T-helper 2 cell treated with Interferon-gamma antibody and Interleukin-4, amounts not matched to agents 5 μg/mL and 100 μg/mL, for 36 hours (primary cell): ENCODE data around the gene HAP1.
"Not testable (repeated sequence)": the region's sequence is repeated elsewhere in the genome, so short reads cannot be mapped to it uniquely, and the experiment has no call there.

Experiments
- DNase-seq: peaks from one replicate; pipeline ENCODE4 v3.0.0; 2021; ENCODE audit warnings: low spot score
- H3K27ac Mint-ChIP-seq: one replicate; pipeline ENCODE4 v1.8.0; 2021; ENCODE audit warnings: mild to moderate bottlenecking, mixed read lengths
- H3K27me3 Mint-ChIP-seq: one replicate; pipeline ENCODE4 v1.8.0; 2021; ENCODE audit warnings: low read depth, mixed read lengths
- H3K36me3 Mint-ChIP-seq: one replicate; pipeline ENCODE4 v1.8.0; 2021; ENCODE audit warnings: low read depth, mixed read lengths
- H3K4me1 Mint-ChIP-seq: one replicate; pipeline ENCODE4 v1.8.0; 2021; ENCODE audit warnings: low read depth, mixed read lengths
- H3K4me3 Mint-ChIP-seq: one replicate; pipeline ENCODE4 v1.8.0; 2022; ENCODE audit warnings: mild to moderate bottlenecking, moderate library complexity, mixed read lengths
- H3K9me3 Mint-ChIP-seq: one replicate; pipeline ENCODE4 v1.8.0; 2021; ENCODE audit warnings: mixed read lengths

HAP1 gene

DNA sequence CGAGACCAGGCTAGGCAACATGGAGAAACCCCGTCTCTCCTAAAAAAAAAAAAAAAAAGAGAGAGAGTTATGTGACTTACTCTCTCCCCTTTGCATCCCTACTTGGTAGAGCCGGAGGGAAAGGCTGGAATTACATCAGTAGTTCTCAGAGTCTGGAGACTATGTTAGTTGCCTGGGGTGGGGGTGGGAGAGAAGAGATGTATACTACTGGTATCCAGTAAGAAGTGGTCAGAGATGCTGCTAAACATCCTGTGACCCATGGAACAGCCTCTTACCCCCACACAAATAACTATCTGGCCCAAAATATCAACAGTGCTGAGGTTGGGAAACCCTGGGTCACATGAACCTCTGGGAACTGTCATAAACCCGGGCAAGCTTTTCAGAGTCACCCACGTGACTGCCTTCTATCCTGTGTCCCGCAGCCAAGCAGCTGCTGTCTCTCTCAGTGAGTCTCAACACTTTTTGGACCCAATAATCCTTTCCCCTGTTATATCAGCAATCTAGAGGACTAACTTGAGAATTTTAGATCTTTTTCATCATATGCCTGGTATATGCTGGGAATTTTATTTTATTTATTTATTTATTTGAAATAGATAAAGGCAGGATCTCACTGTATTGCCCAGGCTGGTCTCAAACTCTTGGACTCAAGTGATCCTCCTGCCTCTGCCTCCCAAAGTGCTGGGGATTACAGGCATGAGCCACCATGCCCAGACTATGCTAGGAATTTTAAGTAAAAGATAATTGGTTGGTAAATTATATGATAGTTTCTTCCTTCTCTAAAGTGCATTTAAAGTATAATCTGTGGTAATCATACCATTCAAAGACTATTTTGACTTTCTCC is 37.1 kb downstream of the HAP1 start:
- Mint-ChIP-seq H3K4me1 (peaks cover 15% of the 10 kb centered on the region), H3K4me3 (no peak overlapping the region), H3K36me3 (peaks cover 21% of the 10 kb centered on the region), H3K27me3 (peaks cover 6% of the 10 kb centered on the region), H3K27ac (no peak overlapping the region), H3K9me3 (no peaks in the 10 kb centered on the region)
- no peak for DNase-seq

DNA sequence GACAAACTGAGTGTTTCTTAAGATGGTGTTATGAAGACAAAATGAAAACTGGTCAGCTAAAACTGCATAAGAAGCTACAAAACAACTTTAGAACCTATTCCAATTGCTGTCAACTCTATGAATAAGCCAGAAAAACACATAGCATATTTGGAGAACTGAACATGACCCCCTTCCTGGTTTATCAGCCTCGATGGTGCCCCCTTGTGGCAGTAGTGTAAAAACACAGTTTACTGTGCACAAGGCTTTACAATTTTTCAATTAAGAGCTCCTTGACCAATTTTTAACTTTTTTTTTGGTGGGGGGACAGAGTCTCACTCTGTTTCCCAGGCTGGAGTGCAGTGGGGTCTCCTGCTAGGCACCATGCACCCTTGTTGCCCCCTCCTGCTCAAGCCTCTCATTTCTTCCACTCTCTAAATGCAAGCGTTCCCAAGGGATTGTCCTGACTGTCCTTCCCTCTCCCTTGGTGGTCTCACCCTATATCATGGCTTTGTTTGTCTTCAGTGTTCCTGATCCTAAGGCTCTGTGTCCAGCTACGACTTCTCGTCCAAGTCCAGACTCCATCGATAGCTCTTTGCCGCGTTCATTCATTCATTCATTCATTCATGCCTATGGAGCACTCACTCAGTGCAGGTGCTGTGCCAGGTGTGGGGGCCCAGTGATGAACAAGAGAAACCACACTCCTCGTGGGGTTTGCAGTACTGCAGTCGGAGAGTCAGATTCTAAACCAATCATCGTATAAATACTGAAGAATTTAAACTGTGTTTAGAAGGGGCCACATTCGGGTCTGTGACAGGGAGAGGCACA is 38.3 kb downstream of the HAP1 start:
- Mint-ChIP-seq H3K36me3 (peaks cover 32% of the 10 kb centered on the region), H3K9me3 (no peaks in the 10 kb centered on the region), H3K27ac (peak overlapping the region; percentile 78), H3K27me3 (peaks cover 1% of the 10 kb centered on the region), H3K4me3 (no peak overlapping the region), H3K4me1 (peaks cover 21% of the 10 kb centered on the region)
- peak; percentile 49 for DNase-seq

DNA sequence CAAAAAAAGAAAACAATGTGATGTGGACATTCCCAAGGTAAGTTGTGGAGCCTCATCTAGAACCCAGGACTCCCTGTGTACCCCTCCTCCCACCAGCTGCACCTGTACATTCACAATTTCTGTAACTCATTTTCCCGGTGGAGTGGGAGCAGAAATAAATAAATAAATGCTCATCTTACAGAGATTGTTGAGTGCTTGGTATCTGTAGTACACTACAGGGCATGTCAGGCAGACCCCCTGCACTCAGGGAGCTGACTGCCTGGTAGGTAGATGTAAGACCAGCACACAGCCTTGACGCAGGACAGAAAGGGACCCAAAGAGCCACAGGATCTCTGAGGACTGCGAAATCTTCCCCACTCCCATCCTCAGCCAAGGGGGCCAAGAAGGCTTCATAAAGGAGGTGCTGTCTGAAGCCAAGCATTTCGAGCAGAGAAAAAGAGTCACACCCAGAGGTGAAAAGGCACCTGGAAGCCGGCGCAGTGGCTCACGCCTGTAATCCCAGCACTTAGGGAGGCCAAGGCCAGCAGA is 39.2 kb downstream of the HAP1 start:
- Mint-ChIP-seq H3K27ac (no peak overlapping the region), H3K4me1 (peaks cover 26% of the 10 kb centered on the region), H3K27me3 (no peaks in the 10 kb centered on the region), H3K9me3 (no peaks in the 10 kb centered on the region), H3K36me3 (peaks cover 42% of the 10 kb centered on the region), H3K4me3 (no peak overlapping the region)
- no peak for DNase-seq

DNA sequence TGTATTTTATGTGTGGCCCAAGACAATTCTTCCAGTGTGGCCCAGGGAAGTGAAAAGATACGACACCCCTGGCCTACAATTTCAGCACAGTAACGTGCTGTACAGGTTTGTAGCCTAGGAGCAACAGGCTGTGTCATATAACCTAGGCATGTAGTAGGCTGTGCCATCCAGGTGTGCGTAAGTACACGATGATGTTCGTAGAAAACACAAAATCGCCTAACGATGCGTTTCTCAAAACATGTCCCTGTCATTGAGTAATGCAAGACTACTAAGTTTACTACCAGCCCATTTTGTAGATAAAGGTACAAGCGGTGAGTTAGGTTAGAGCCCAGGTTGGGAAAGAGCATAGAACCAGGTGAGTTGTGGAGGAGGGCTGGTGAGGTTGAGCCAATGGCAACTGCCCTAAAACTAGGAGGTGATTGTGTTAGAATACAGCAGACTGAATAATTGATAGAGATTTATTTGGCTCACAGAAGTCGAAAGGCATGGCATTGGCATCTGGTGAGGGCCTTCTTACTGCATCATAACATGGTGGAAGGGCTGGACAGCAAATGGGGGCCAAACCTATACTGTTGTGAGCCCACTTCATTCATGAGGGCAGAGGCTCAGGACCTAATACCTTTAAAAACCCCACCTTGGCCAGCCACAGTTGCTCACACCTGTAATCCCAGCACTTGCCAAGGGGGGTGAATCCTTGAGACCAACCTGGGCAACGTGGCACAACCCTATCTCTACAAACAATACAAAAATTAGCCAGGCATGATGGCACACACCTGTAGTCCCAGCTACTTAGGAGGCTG is 41.5 kb downstream of the HAP1 start:
- no peaks in the 10 kb centered on the region for H3K27me3 Mint-ChIP-seq
- no peaks in the 10 kb centered on the region for H3K9me3 Mint-ChIP-seq
- peak overlapping the region; percentile 50 for H3K27ac Mint-ChIP-seq
- H3K4me1 Mint-ChIP-seq, result peaks cover 27% of the 10 kb centered on the region
- H3K36me3 Mint-ChIP-seq, result peaks cover 53% of the 10 kb centered on the region
- no peak overlapping the region for H3K4me3 Mint-ChIP-seq
- no peak for DNase-seq

DNA sequence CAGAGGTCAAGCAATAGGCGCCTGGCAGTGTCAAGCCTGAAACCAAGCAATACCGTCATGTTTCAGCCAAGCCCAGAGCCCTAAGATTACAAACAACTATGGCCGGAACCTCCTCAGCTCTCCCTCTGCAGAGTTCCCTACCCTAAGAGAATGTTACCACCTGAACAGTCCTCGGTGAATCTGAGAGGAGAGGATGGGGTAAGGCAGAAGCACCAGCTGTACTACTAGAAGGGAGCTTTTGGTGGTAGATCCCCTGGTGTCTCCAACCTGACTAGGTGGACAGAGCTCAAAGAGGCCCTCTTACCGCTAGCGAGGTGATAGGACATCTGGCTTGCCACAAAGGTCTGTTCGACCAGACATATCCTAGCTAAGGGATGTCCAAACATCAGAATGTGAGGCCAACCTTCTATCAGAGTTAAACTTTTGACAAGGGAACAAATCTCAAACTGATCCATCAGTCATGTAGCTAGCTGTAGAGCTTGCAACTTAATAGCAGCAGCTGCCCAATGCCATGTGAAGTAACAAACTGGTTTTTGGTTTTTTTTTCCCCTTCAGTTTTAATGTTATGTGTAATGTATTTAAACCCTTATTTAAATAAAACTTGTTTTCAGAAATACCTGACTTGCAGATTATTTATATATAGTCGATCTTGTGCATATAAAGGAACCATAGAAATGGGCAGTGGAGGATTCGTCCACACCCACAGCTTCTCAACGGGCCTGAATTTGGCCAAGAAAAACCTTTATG is 43.2 kb downstream of the HAP1 start:
- Mint-ChIP-seq H3K9me3 (no peaks in the 10 kb centered on the region), H3K36me3 (peaks cover 53% of the 10 kb centered on the region), H3K4me3 (peak overlapping the region; percentile 95), H3K27ac (peak overlapping the region; percentile 52), H3K27me3 (no peaks in the 10 kb centered on the region), H3K4me1 (peaks cover 26% of the 10 kb centered on the region)
- DNase-seq, result no peak

DNA sequence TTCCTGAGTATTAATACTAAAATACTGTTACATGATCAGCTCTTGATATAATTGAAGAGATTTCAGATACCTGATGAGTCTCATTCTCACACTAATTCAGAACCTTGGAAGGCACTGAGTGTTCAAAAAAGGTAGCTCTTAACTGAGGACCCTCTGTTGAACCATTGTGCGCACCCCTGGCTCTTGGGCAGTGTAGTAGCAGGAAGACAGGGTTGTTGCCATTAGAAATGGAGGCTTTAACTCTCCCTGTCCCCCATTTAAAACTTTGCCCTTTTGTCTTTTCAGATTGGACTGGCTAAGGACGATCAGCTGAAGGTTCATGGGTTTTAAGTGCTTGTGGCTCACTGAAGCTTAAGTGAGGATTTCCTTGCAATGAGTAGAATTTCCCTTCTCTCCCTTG is 43.9 kb downstream of the HAP1 start:
- peak overlapping the region; percentile 52 for H3K27ac Mint-ChIP-seq
- H3K4me1 Mint-ChIP-seq, result peaks cover 22% of the 10 kb centered on the region
- H3K9me3 Mint-ChIP-seq, result no peaks in the 10 kb centered on the region
- peaks cover 50% of the 10 kb centered on the region for H3K36me3 Mint-ChIP-seq
- DNase-seq, result no peak
- peak overlapping the region; percentile 95 for H3K4me3 Mint-ChIP-seq
- H3K27me3 Mint-ChIP-seq, result no peaks in the 10 kb centered on the region

DNA sequence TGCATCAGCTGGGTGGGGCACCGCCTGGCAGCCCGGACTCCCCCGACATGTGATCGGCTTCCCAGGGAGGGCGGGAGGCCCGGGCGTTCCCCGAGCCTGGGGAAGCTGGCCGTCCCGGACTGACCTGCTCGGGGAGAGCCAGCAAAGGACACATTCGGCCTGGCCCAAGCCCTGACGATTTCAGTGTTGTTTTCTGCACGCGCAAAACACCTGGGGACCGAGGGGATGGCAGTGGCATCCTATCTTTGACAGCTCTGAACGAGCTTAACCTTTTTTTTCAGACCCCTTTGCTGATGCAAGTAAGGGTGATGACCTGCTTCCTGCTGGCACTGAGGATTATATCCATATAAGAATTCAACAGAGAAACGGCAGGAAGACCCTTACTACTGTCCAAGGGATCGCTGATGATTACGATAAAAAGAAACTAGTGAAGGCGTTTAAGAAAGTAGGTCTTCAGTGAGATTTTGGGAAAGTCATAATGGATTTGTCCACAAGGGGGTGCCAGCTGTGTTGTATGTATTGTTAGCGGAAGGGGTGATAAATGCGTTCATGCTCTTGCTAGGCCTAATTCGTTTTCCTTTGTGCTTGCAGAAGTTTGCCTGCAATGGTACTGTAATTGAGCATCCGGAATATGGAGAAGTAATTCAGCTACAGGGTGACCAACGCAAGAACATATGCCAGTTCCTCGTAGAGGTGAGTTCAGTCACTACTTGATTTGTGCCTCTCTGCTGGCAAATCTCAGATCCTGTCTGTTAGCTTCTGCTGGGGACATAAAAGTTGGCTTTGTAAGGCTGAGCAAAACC is 44.7 kb downstream of the HAP1 start:
- peak; percentile 47 for DNase-seq
- no peaks in the 10 kb centered on the region for H3K9me3 Mint-ChIP-seq
- peak overlapping the region; percentile 95 for H3K4me3 Mint-ChIP-seq
- peak overlapping the region; percentile 98 for H3K27ac Mint-ChIP-seq
- peaks cover 48% of the 10 kb centered on the region for H3K36me3 Mint-ChIP-seq
- H3K27me3 Mint-ChIP-seq, result no peaks in the 10 kb centered on the region
- peaks cover 22% of the 10 kb centered on the region for H3K4me1 Mint-ChIP-seq

DNA sequence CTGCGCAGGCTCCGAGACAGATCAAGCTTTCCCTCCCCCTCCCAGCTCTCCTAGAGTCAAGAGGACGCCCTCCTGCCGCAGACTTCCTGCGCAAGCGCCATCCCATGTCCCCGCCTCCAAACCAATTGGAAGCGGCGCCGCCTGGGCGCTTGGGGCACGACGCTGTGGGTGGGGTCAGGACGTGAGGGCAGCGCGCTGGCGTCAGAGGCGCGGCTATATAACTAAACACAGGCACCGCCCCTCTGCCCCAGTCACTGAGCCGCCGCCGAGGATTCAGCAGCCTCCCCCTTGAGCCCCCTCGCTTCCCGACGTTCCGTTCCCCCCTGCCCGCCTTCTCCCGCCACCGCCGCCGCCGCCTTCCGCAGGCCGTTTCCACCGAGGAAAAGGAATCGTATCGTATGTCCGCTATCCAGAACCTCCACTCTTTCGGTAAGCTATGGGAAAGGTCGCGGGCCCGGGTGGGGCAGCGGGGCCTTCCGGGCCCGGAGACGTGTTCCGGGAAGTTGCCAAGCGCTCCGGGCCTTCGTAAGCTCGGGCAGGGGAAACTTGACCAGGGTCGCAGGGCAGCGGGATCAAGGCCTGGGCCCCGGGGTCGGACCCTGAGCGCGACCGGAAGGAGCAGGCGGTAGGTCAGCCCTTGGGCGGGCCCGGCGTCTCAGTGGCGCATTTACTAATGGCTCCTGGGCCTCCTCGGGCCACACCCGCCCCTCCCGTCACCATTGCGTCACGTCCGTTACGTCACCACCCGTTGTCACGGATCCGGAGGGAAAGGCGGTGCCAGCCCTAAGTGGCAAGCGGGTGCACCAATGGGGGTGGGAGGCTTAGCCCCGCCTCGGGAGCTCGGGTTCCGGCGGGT is 45.6 kb downstream of the HAP1 start, which contains the start of gene EIF1:
Gene EIF1, plus strand, starts transcription at position 245 of the 856 bp plus-strand sequence. Its CDS starts 154 bp downstream, at position 399.
- no peaks in the 10 kb centered on the region for H3K27me3 Mint-ChIP-seq
- H3K9me3 Mint-ChIP-seq, result no peaks in the 10 kb centered on the region
- H3K4me1 Mint-ChIP-seq, result peaks cover 26% of the 10 kb centered on the region
- H3K4me3 Mint-ChIP-seq, result peak within 1 kb of the TSS; percentile 95
- H3K27ac Mint-ChIP-seq, result peak within 1 kb of the TSS; percentile 98
- peaks cover 43% of the 10 kb centered on the region for H3K36me3 Mint-ChIP-seq
- DNase-seq, result peak; percentile 100

DNA sequence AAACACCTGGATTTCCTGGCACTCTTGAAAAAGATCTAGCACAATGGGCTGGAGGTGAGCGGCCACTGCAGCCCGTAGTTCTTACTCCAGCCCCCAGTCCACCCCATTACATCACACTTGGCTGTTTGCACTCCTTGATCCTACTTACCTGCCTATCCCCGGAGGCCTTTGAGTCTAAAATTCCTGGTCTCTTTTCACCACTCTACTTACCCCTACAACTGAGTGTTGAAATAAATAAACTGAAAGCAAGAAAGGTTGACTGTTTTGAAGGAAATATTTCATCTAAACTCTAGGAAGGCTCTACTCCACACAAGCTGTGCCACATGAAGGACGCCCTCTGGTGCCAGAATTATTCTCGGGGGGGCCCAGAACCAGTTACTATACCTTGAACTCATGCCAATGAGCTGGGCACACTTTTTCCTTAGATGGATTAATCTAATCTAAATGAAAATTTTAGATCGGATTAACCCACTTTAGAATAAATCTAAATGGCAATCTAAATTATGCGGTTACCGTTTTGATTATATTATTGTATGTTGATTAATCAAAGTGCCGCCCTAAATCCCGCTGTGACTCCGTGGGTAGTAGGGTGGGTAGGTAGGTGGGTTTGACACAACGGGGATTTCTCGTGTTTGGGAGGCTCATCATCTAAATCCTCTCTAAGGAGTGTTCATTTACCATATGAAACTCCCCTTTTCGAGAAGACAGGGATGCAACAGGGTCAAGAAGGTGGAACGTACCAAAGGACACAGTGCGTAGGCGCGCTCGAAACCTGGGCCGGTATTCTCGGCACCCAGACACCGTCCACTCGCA is 46.4 kb downstream of the HAP1 start:
- H3K4me1 Mint-ChIP-seq, result peaks cover 29% of the 10 kb centered on the region
- peak overlapping the region; percentile 98 for H3K27ac Mint-ChIP-seq
- H3K27me3 Mint-ChIP-seq, result no peaks in the 10 kb centered on the region
- H3K9me3 Mint-ChIP-seq, result no peaks in the 10 kb centered on the region
- H3K4me3 Mint-ChIP-seq, result peak overlapping the region; percentile 95
- H3K36me3 Mint-ChIP-seq, result peaks cover 38% of the 10 kb centered on the region
- DNase-seq, result peak; percentile 49

DNA sequence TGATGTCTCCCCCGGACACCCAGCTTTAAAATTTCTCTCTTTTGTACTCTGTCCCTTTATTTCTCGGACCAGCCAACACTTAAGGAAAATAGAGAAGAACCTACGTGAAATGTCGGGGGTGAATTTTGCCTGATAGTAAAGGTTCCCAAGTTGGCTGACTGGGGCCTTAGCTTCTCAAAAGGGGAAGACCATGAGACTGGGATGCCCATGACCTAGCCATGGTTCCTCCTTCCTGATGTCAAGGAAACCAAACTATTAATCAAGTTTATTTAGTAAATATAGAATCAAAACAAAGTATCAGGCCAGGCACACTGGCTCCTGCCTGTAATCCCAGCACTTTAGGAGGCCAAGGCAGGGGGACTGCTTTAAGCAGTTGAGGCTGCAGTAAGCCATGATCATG is 48.2 kb downstream of the HAP1 start:
- Mint-ChIP-seq H3K27me3 (no peaks in the 10 kb centered on the region), H3K4me1 (peaks cover 27% of the 10 kb centered on the region), H3K9me3 (no peaks in the 10 kb centered on the region), H3K4me3 (no peak overlapping the region), H3K27ac (no peak overlapping the region), H3K36me3 (peaks cover 22% of the 10 kb centered on the region)
- no peak for DNase-seq

DNA sequence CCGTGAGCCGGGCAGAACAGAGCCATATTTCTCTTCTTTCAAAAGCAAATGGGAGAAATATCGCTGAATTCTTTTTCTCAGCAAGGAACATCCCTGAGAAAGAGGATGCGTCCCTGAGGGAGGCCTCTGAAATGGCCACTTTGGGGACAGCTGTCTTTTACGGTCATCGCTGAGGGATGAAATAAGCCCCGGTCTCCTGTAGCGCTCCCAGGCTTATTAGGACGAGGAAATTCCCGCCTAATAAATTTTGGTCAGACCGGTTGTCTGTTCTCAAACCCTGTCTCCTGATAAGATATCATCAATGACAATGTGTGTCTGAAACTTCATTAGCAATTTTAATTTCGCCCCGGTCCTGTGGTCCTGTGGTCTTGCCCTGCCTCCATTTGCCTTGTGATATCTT is 48.7 kb downstream of the HAP1 start:
- not testable (repeated sequence) for H3K27me3 Mint-ChIP-seq, H3K9me3 Mint-ChIP-seq, H3K4me3 Mint-ChIP-seq, H3K27ac Mint-ChIP-seq, DNase-seq
- H3K36me3 Mint-ChIP-seq, result peaks cover 16% of the 10 kb centered on the region
- peaks cover 24% of the 10 kb centered on the region for H3K4me1 Mint-ChIP-seq
